Nephron progenitor cell (in vitro differentiated cells): ENCODE results near the gene HENMT1.
"Not testable (repeated sequence)": the region's sequence is repeated elsewhere in the genome, so short reads cannot be mapped to it uniquely, and the experiment has no call there.

Source experiments
- DNase-seq: peaks from one replicate; pipeline ENCODE4 v3.0.0; 2021
- H3K27ac Mint-ChIP-seq: 2 replicates; pipeline ENCODE4 v1.8.0; 2021; ENCODE audit warnings: mild to moderate bottlenecking, moderate library complexity, mixed read lengths
- H3K27me3 Mint-ChIP-seq: 2 replicates; pipeline ENCODE4 v1.8.0; 2021; ENCODE audit warnings: mild to moderate bottlenecking, low read depth, mixed read lengths; ENCODE audit not compliant: poor library complexity
- H3K36me3 Mint-ChIP-seq: 2 replicates; pipeline ENCODE4 v1.8.0; 2021; ENCODE audit warnings: low read depth, mixed read lengths
- H3K4me1 Mint-ChIP-seq: 2 replicates; pipeline ENCODE4 v1.8.0; 2021; ENCODE audit warnings: mixed read lengths
- H3K4me3 Mint-ChIP-seq: 2 replicates; pipeline ENCODE4 v1.8.0; 2021; ENCODE audit warnings: mild to moderate bottlenecking, moderate library complexity, mixed read lengths
- H3K9me3 Mint-ChIP-seq: 2 replicates; pipeline ENCODE4 v1.8.0; 2021; ENCODE audit warnings: mild to moderate bottlenecking, moderate library complexity, mixed read lengths
- CTCF ChIP-seq: fragments of 200-600 bp; sonication (generic); IDR thresholded peaks from 2 replicates; pipeline ENCODE4 v1.5.0; 2021; ENCODE audit warnings: antibody characterized with exemption

HENMT1 gene

DNA sequence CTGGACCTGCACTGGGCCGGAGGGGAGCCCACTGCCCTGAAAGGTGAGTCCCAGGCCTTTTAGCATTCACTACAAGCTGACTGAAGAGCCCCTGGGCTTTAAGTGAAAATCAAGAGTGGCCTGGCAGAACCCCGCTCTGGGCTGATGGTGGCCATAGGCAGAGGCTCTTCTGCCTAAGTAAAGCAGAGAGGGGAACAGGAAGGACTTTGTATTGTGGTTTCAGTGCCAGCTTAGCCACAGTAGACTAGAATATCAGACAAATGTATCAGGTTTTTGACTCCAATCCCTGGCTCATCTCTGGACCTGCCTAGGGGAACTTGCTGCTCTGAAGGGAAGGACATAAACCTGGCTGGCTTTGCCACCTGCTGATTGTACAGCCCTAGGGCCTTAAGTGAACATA is 10.2 kb upstream of the HENMT1 start:
- no peak overlapping the region for H3K27ac Mint-ChIP-seq
- no peaks in the 10 kb centered on the region for H3K36me3 Mint-ChIP-seq
- H3K27me3 Mint-ChIP-seq: peaks cover 17% of the 10 kb centered on the region
- peaks cover 31% of the 10 kb centered on the region for H3K9me3 Mint-ChIP-seq
- H3K4me1 Mint-ChIP-seq: no peaks in the 10 kb centered on the region
- no peak for TF ChIP-seq CTCF
- no peak overlapping the region for H3K4me3 Mint-ChIP-seq
- no peak for DNase-seq

- Mint-ChIP-seq H3K4me1 (no peaks in the 10 kb centered on the region), H3K36me3 (no peaks in the 10 kb centered on the region), H3K27ac (no peak overlapping the region), H3K4me3 (no peak overlapping the region), H3K27me3 (peaks cover 17% of the 10 kb centered on the region), H3K9me3 (peaks cover 29% of the 10 kb centered on the region)
- DNase-seq: no peak
- TF ChIP-seq CTCF: no peak
Observed at GRCh38 chr1:108670131-108670773, 9.4 kb upstream of the HENMT1 start.

- Mint-ChIP-seq H3K4me1 (no peaks in the 10 kb centered on the region), H3K27me3 (peaks cover 20% of the 10 kb centered on the region), H3K4me3 (no peak overlapping the region), H3K9me3 (peaks cover 23% of the 10 kb centered on the region), H3K36me3 (no peaks in the 10 kb centered on the region), H3K27ac (no peak overlapping the region)
- no peak for DNase-seq
- no peak for TF ChIP-seq CTCF
Observed at GRCh38 chr1:108669679-108670078, 8.8 kb upstream of the HENMT1 start.

- Mint-ChIP-seq H3K36me3 (no peaks in the 10 kb centered on the region), H3K27ac (no peak overlapping the region), H3K4me3 (no peak overlapping the region), H3K27me3 (peaks cover 17% of the 10 kb centered on the region), H3K9me3 (peaks cover 16% of the 10 kb centered on the region), H3K4me1 (no peaks in the 10 kb centered on the region)
- DNase-seq: no peak
- TF ChIP-seq CTCF: no peak
Observed at GRCh38 chr1:108668777-108669176, 7.9 kb upstream of the HENMT1 start.

DNA sequence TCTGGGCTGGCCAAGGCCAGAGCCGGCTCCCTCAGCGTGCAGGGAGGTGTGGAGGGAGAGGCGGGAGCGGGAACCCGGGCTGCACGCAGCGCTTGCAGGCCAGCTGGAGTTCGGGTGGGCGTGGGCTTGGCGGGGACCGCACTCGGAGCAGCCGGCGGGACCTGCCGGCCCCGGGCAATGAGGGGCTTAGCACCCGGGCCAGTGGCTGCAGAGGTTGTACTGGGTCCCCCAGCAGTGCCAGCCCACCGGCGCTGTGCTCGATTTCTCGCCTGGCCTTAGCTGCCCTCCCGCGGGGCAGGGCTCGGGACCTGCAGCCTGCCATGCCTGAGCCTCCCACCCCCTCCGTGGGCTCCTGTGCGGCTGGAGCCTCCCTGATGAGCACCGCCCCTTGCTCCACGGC is 6.5 kb upstream of the HENMT1 start:
- not testable (repeated sequence) for H3K36me3 Mint-ChIP-seq, DNase-seq, H3K9me3 Mint-ChIP-seq, H3K27ac Mint-ChIP-seq, H3K4me3 Mint-ChIP-seq, H3K4me1 Mint-ChIP-seq
- peaks cover 26% of the 10 kb centered on the region for H3K27me3 Mint-ChIP-seq

DNA sequence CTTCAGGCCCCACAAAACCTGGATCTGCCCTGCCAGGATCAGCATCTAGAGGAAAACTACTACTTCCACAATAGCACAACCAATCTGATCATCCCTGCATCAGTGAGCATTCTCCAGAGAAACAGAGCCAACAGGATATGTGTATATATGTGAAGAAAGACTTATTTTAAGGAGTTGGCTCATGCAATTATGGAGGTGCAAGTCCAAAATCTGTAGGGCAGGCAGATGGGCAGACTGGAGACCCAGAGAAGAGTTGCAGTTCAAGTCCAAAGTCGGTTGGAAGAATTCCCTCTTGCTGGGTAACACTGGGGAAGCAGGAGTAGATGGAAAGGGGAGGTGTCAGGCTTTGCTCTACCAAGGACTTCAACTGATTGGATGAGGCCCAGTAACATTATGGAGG is 4.9 kb upstream of the HENMT1 start:
- H3K36me3 Mint-ChIP-seq: no peaks in the 10 kb centered on the region
- no peaks in the 10 kb centered on the region for H3K4me1 Mint-ChIP-seq
- peaks cover 36% of the 10 kb centered on the region for H3K27me3 Mint-ChIP-seq
- no peak for TF ChIP-seq CTCF
- no peak for DNase-seq
- H3K27ac Mint-ChIP-seq: no peak overlapping the region
- H3K4me3 Mint-ChIP-seq: no peak overlapping the region
- H3K9me3 Mint-ChIP-seq: peaks cover 9% of the 10 kb centered on the region
